Gastrocnemius medialis (tissue), 4 donors: ENCODE measurements around the gene RNF123.
"Not testable (repeated sequence)": the region's sequence is repeated elsewhere in the genome, so short reads cannot be mapped to it uniquely, and the experiment has no call there.

Experiments
- POLR2A ChIP-seq, 2 donors: fragments of 450-650 bp; IDR thresholded peaks; one replicate each; pipeline ENCODE4 v1.6.1; 2017; ENCODE audit warnings: antibody characterized with exemption in 2 of 2, mild to moderate bottlenecking in 2 of 2, moderate library complexity in 2 of 2
- TF ChIP-seq, protein P1 (sequence below), 5 experiments: fragments of 450-650 bp in 3 of 5; fragments of 200-600 bp in 2 of 5; sonication (generic) in 2 of 5; IDR thresholded peaks in 4 of 5; conservative IDR thresholded peaks in 1 of 5; 1 replicate in 4 of 5; 2 replicates in 1 of 5; pipeline ENCODE4 v1.5.1; 2016 to 2019; ENCODE audit warnings: antibody characterized with exemption in 5 of 5, mild to moderate bottlenecking in 3 of 5, moderate library complexity in 3 of 5

DNA sequence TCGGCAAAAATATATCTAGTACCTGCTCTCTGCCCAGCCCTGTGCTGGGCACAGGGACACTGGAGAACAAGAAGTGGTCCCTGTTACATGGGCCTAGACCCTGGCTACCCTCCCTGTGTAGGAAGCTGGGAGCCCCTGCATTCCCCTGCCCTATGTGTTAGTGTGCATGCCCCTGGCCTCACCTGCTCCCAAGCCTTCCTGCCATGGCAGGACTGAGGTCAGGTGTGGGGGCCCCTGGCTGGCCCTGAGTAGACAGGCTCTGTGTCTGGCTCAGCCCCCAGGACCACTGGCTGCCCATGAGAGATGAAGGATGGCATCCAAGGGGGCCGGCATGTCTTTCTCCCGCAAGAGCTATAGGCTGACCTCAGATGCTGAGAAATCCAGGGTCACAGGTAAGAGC is 1.5 kb downstream of the RNF123 start:
- TF ChIP-seq, protein P1, sequence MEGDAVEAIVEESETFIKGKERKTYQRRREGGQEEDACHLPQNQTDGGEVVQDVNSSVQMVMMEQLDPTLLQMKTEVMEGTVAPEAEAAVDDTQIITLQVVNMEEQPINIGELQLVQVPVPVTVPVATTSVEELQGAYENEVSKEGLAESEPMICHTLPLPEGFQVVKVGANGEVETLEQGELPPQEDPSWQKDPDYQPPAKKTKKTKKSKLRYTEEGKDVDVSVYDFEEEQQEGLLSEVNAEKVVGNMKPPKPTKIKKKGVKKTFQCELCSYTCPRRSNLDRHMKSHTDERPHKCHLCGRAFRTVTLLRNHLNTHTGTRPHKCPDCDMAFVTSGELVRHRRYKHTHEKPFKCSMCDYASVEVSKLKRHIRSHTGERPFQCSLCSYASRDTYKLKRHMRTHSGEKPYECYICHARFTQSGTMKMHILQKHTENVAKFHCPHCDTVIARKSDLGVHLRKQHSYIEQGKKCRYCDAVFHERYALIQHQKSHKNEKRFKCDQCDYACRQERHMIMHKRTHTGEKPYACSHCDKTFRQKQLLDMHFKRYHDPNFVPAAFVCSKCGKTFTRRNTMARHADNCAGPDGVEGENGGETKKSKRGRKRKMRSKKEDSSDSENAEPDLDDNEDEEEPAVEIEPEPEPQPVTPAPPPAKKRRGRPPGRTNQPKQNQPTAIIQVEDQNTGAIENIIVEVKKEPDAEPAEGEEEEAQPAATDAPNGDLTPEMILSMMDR (IDR thresholded peaks at IDR 0.05 in 4 of 5, conservative IDR thresholded peaks at IDR 0.05 in 1 of 5): not testable (repeated sequence)
- TF ChIP-seq POLR2A (IDR thresholded peaks at IDR 0.05): not testable (repeated sequence)
